H1 (cell line): ENCODE measurements around the gene E2F3. TPM values are rescaled to one million over a fixed set of nuclear protein-coding genes. Genes with fewer than 3 reads are reported as not detected.

Experiments used
- CTCF ChIA-PET: fragments of 300-600 bp; sonication (Branson Sonifier 250); formaldehyde crosslinking; loops from one replicate; lab custom pipeline; 2021; ENCODE audit not compliant: partially characterized antibody; lab: Charles Lee
- POLR2A ChIA-PET: fragments of 300-600 bp; sonication (Branson Sonifier 250); formaldehyde crosslinking; loops from one replicate; lab custom pipeline; 2021; ENCODE audit warnings: inconsistent platforms; ENCODE audit not compliant: partially characterized antibody; lab: Charles Lee
- DNase-seq, 2 experiments: peaks; one replicate each; pipeline versions ENCODE4 v3.0.0 to v3.0.0-alpha.2; 2010 to 2022; ENCODE audit warnings: low spot score in 2 of 2, low read depth in 1 of 2, mixed read lengths in 1 of 2
- FAIRE-seq: peaks from 2 replicates; lab custom pipeline; 2011; peaks lifted over from hg19 to GRCh38; lab: Jason Lieb, UNC
- H2AFZ ChIP-seq: 2 replicates; pipeline ENCODE4 v1.8.1; 2012; ENCODE audit warnings: low read length, inconsistent platforms
- H2AK5ac ChIP-seq: 2 replicates; pipeline ENCODE4 v1.6.1; 2013; ENCODE audit warnings: low read depth, low read length
- H2BK120ac ChIP-seq: replicated peaks from 2 replicates; pipeline ENCODE3; 2013; ENCODE audit warnings: low read depth, low read length, inconsistent platforms
- H2BK12ac ChIP-seq: 2 replicates; pipeline ENCODE4 v1.6.1; 2013; ENCODE audit warnings: low read depth, low read length
- H2BK15ac ChIP-seq: 2 replicates; pipeline ENCODE4 v1.6.1; 2013; ENCODE audit warnings: low read length
- H2BK20ac ChIP-seq: 2 replicates; pipeline ENCODE4 v1.6.1; 2013; ENCODE audit warnings: low read length
- H2BK5ac ChIP-seq: 2 replicates; pipeline ENCODE4 v1.6.1; 2013; ENCODE audit warnings: low read depth, low read length
- H3K14ac ChIP-seq: 2 replicates; pipeline ENCODE4 v1.6.1; 2013; ENCODE audit warnings: inconsistent platforms; ENCODE audit not compliant: insufficient read length
- H3K18ac ChIP-seq: 2 replicates; pipeline ENCODE4 v1.6.1; 2013; ENCODE audit warnings: low read length; ENCODE audit errors: extremely low read depth
- H3K23ac ChIP-seq: 2 replicates; pipeline ENCODE4 v1.6.1; 2013; ENCODE audit warnings: inconsistent platforms; ENCODE audit not compliant: insufficient read length
- H3K23me2 ChIP-seq: 2 replicates; pipeline ENCODE4 v1.6.1; 2013; ENCODE audit warnings: low read depth, low read length
- H3K27ac ChIP-seq: 2 replicates; pipeline ENCODE4 v1.6.1; 2011; ENCODE audit warnings: low read depth, low read length, inconsistent platforms
- H3K27me3 ChIP-seq, 4 experiments: replicated peaks in 1 of 4; 1 replicate in 1 of 4; 2 replicates in 3 of 4; pipeline versions ENCODE4 v1.6.1 to v1.8.1; 2011 to 2013; ENCODE audit warnings: low read length in 3 of 4, mild to moderate bottlenecking in 3 of 4, inconsistent platforms in 2 of 4, mixed read lengths in 2 of 4, moderate library complexity in 1 of 4; ENCODE audit not compliant: control insufficient read depth in 3 of 4, insufficient read depth in 3 of 4; ENCODE audit errors: extremely low read depth in 1 of 4
- H3K36me3 ChIP-seq, 4 experiments: 2 replicates each; pipeline versions ENCODE4 v1.6.1 to v1.8.1; 2011 to 2013; ENCODE audit warnings: mild to moderate bottlenecking in 4 of 4, low read length in 3 of 4, moderate library complexity in 2 of 4, control low read depth in 1 of 4, inconsistent platforms in 1 of 4; ENCODE audit not compliant: insufficient read depth in 4 of 4, control insufficient read depth in 2 of 4
- H3K4ac ChIP-seq: replicated peaks from 2 replicates; pipeline ENCODE3; 2013; ENCODE audit warnings: low read length, low read depth, mixed read lengths, inconsistent platforms; ENCODE audit not compliant: insufficient read length
- H3K4me1 ChIP-seq, 4 experiments: replicated peaks in 1 of 4; 1 replicate in 1 of 4; 2 replicates in 3 of 4; pipeline versions ENCODE4 v1.6.1 to v1.8.1; 2011 to 2013; ENCODE audit warnings: low read length in 3 of 4, inconsistent platforms in 2 of 4, mixed read lengths in 1 of 4; ENCODE audit not compliant: insufficient read depth in 4 of 4, control insufficient read depth in 3 of 4
- H3K4me2 ChIP-seq, 2 experiments: 2 replicates each; pipeline versions ENCODE4 v1.6.1 to v1.8.1; 2011 to 2013; ENCODE audit warnings: low read depth in 2 of 2, low read length in 2 of 2, control low read depth in 1 of 2, inconsistent platforms in 1 of 2, mild to moderate bottlenecking in 1 of 2; ENCODE audit not compliant: insufficient read depth in 1 of 2
- H3K4me3 ChIP-seq, 4 experiments: fragments of 200-600, 300-600 bp in 1 of 4; sonication (generic), shearing (Covaris generic), sonication (Bioruptor Twin) in 1 of 4; 2 replicates each; pipeline versions ENCODE4 v1.5.1 to v1.8.1; 2011 to 2016; ENCODE audit warnings: low read length in 4 of 4, low read depth in 3 of 4, control low read depth in 2 of 4, inconsistent platforms in 2 of 4, mild to moderate bottlenecking in 2 of 4, mixed read lengths in 1 of 4, moderate library complexity in 1 of 4; ENCODE audit not compliant: insufficient read depth in 2 of 4; ENCODE audit errors: extremely low read depth in 1 of 4
- H3K56ac ChIP-seq: replicated peaks from 2 replicates; pipeline ENCODE3; 2013; ENCODE audit warnings: low read depth, mild to moderate bottlenecking, mixed read lengths, low read length, inconsistent platforms; ENCODE audit not compliant: insufficient read length
- H3K79me1 ChIP-seq: 2 replicates; pipeline ENCODE4 v1.6.1; 2013; ENCODE audit warnings: low read depth, low read length, control low read depth
- H3K79me2 ChIP-seq, 2 experiments: 2 replicates each; pipeline versions ENCODE4 v1.6.1 to v1.8.1; 2012 to 2013; ENCODE audit warnings: low read length in 2 of 2, mild to moderate bottlenecking in 2 of 2, inconsistent platforms in 1 of 2; ENCODE audit not compliant: insufficient read depth in 2 of 2, control insufficient read depth in 1 of 2
- H3K9ac ChIP-seq, 4 experiments: replicated peaks in 1 of 4; 1 replicate in 1 of 4; 2 replicates in 3 of 4; pipeline versions ENCODE4 v1.6.1 to v1.8.1; 2011 to 2013; ENCODE audit warnings: low read depth in 3 of 4, low read length in 3 of 4, control low read depth in 2 of 4, mild to moderate bottlenecking in 2 of 4, moderate library complexity in 2 of 4, inconsistent platforms in 1 of 4; ENCODE audit errors: extremely low read depth in 1 of 4
- H3K9me3 ChIP-seq, 2 experiments: 2 replicates each; pipeline versions ENCODE4 v1.6.1 to v1.8.1; 2012 to 2013; ENCODE audit warnings: mild to moderate bottlenecking in 2 of 2, moderate library complexity in 2 of 2, control low read depth in 1 of 2, inconsistent platforms in 1 of 2, low read depth in 1 of 2, low read length in 1 of 2, mixed read lengths in 1 of 2; ENCODE audit not compliant: insufficient read depth in 2 of 2
- H4K20me1 ChIP-seq, 2 experiments: replicated peaks in 1 of 2; 2 replicates each; pipeline versions ENCODE3 to v1.8.1; 2011 to 2013; ENCODE audit warnings: inconsistent platforms in 2 of 2, low read length in 2 of 2, mild to moderate bottlenecking in 1 of 2; ENCODE audit not compliant: insufficient read depth in 2 of 2, control insufficient read depth in 1 of 2
- H4K5ac ChIP-seq: 2 replicates; pipeline ENCODE4 v1.6.1; 2013; ENCODE audit warnings: low read length, low read depth, mixed read lengths, inconsistent platforms; ENCODE audit not compliant: insufficient read length
- H4K8ac ChIP-seq: 2 replicates; pipeline ENCODE4 v1.8.0; 2013; ENCODE audit warnings: mild to moderate bottlenecking, moderate library complexity, low read length, inconsistent platforms; ENCODE audit not compliant: insufficient read depth; ENCODE audit errors: extremely low read depth
- H4K91ac ChIP-seq: replicated peaks from 2 replicates; pipeline ENCODE3; 2013; ENCODE audit warnings: low read length, mixed read lengths, inconsistent platforms; ENCODE audit not compliant: insufficient read length
- ATF3 ChIP-seq: IDR thresholded peaks from 2 replicates; pipeline ENCODE4 v1.6.1; 2011; ENCODE audit warnings: low read depth, mild to moderate bottlenecking, low read length; ENCODE audit not compliant: insufficient read depth
- CBX5 ChIP-seq: fragments of 300-800, 300-1000 bp; sonication (generic); IDR thresholded peaks from 2 replicates; pipeline ENCODE4 v1.7.1; 2016; ENCODE audit warnings: antibody characterized with exemption, low read length, low read depth
- CBX8 ChIP-seq: fragments of 300-800, 300-1000 bp; sonication (generic); IDR thresholded peaks from 2 replicates; pipeline ENCODE4 v1.7.1; 2016; ENCODE audit warnings: low read depth, low read length, borderline replicate concordance
- FOSL1 ChIP-seq: IDR thresholded peaks from 2 replicates; pipeline ENCODE4 v1.6.1; 2011; ENCODE audit warnings: mild to moderate bottlenecking, low read depth, low read length, moderate library complexity; ENCODE audit not compliant: insufficient read depth
- HDAC6 ChIP-seq: IDR thresholded peaks from one replicate; pipeline ENCODE4 v1.7.1; 2012; ENCODE audit warnings: low read depth, mild to moderate bottlenecking, inconsistent platforms, low read length, moderate library complexity
- JUN ChIP-seq: IDR thresholded peaks from 2 replicates; pipeline ENCODE4 v1.6.1; 2011; ENCODE audit warnings: low read depth, mild to moderate bottlenecking, improper control_type of control experiment, low read length
- KDM1A ChIP-seq: fragments of 200-600, 300-600 bp; sonication (generic); IDR thresholded peaks from 2 replicates; pipeline ENCODE4 v1.7.1; 2016; ENCODE audit warnings: mild to moderate bottlenecking, low read length, borderline replicate concordance
- MAFK ChIP-seq: IDR thresholded peaks from 2 replicates; pipeline ENCODE4 v1.6.1; 2012; ENCODE audit warnings: low read depth, mild to moderate bottlenecking, improper control_type of control experiment, low read length
- NRF1 ChIP-seq: IDR thresholded peaks from 2 replicates; pipeline ENCODE4 v1.6.1; 2011; ENCODE audit warnings: mild to moderate bottlenecking, low read depth, low read length, improper control_type of control experiment
- POLR2A ChIP-seq, 2 experiments: IDR thresholded peaks; 1 replicate in 1 of 2; 2 replicates in 1 of 2; pipeline ENCODE4 v1.6.1; 2011; ENCODE audit warnings: low read depth in 2 of 2, low read length in 2 of 2, mild to moderate bottlenecking in 2 of 2; ENCODE audit errors: control extremely low read depth in 1 of 2
- RXRA ChIP-seq: IDR thresholded peaks from 2 replicates; pipeline ENCODE4 v1.6.1; 2011; ENCODE audit warnings: low read depth, mild to moderate bottlenecking, low read length, moderate library complexity; ENCODE audit not compliant: insufficient read depth
- SIX5 ChIP-seq: IDR thresholded peaks from 2 replicates; pipeline ENCODE4 v1.6.1; 2011; ENCODE audit warnings: mild to moderate bottlenecking, low read depth, low read length
- YY1 ChIP-seq: IDR thresholded peaks from 2 replicates; pipeline ENCODE4 v1.6.1; 2011; ENCODE audit warnings: low read depth, mild to moderate bottlenecking, low read length
- WGBS, 2 experiments: shearing (Covaris generic) in 1 of 2; methylation state at CpG; one replicate each; pipeline versions ENCODE4 v1.1.6 to v1.1.7; 2013 to 2015; ENCODE audit warnings: low lambda C conversion rate in 2 of 2, mixed read lengths in 2 of 2, inconsistent platforms in 1 of 2, low coverage in 1 of 2, missing lambda C conversion rate in 1 of 2; ENCODE audit not compliant: insufficient replicate concordance in 2 of 2, insufficient coverage in 1 of 2, insufficient read length in 1 of 2; ENCODE audit errors: extremely low coverage in 1 of 2, missing lambda C conversion rate in 1 of 2; 5-methylcytosine and 5-hydroxymethylcytosine counted together
- polyA plus RNA-seq, 7 experiments: library from polyadenylated mRNA; depleted of rRNA in 3 of 7; stranded (reverse) in 5 of 7; unstranded in 2 of 7; fragments of >200 nt in 5 of 7; fragments of 200-250 nt in 2 of 7; gene quantifications; 1 replicate in 5 of 7; 2 replicates in 1 of 7; 4 replicates in 1 of 7; pipeline versions ENCODE4 v1.2.1 to v1.2.3, GENCODE V29; 2011 to 2013; ENCODE audit warnings: missing spikeins in 2 of 7, mixed read lengths in 2 of 7
- total RNA-seq: library from RNA; stranded (reverse); fragmentation: NEBNext Ultra II Directional; extraction: Animal tissue kit (Norgen Biotek cat#: 25700); gene quantifications from 2 replicates; pipeline ENCODE4 v1.2.1, GENCODE V29; 2021

The E2F3 gene
- total and polyA plus RNA-seq, 2 of the 8 experiments (the other 6 are each of a cell fraction or from before 2014, with no cell fraction given) = 14.9 to 42.2 TPM

- peaks cover under 1 to 20% (median 5%) of the 10 kb centered on the region in 4 experiments; a peak in 4 of 8 replicates for H3K36me3 ChIP-seq
- no peak overlapping the region for H3K27ac ChIP-seq
- no peak overlapping the region for H2BK12ac ChIP-seq
- peaks cover 19% of the 10 kb centered on the region for H3K79me1 ChIP-seq
- H3K23ac ChIP-seq = no peak overlapping the region
- H3K79me2 ChIP-seq = peaks cover 69 to 100% of the 10 kb centered on the region in 2 experiments
- H3K9me3 ChIP-seq = no peaks in the 10 kb centered on the region
- H3K27me3 ChIP-seq = no peaks in the 10 kb centered on the region
- H4K91ac ChIP-seq = no peak overlapping the region
- no peak overlapping the region for H2BK20ac ChIP-seq
- no peak overlapping the region for H3K18ac ChIP-seq
- peaks cover 1 to 31% (median 5%) of the 10 kb centered on the region in 4 experiments; a peak in 6 of 7 replicates for H3K4me1 ChIP-seq
- no peak overlapping the region for H4K5ac ChIP-seq
- no peak overlapping the region for H3K4ac ChIP-seq
- H2BK15ac ChIP-seq = no peak overlapping the region
- no peak overlapping the region for H2AFZ ChIP-seq
- H3K56ac ChIP-seq = no peak overlapping the region
- no peaks in the 10 kb centered on the region for H3K23me2 ChIP-seq
- DNase-seq (no peak), FAIRE-seq (no peak)
- H4K20me1 ChIP-seq = peaks cover 53 to 58% of the 10 kb centered on the region in 2 experiments
- 81% methylated on average over 8 of the region's 8 CpGs; no CpG with 5 or more reads in 1 of the 2 experiments for WGBS, 2 experiments
- no peak overlapping the region for H2AK5ac ChIP-seq
- H2BK5ac ChIP-seq = no peak overlapping the region
- ChIA-PET CTCF (interaction anchor here (0.6 to 1.2 kb wide), 4 partner anchors 10 to 167 kb away, joined by 3 to 4 read pairs (median 3); no protein-coding TSS in a partner anchor), POLR2A (interaction anchor here (1.1 to 5.1 kb wide), 5 partner anchors 7 to 117 kb away, joined by 3 to 39 read pairs (median 4); partner anchors contain the start of gene E2F3)
- H2BK120ac ChIP-seq = no peak overlapping the region
- no peak overlapping the region for H4K8ac ChIP-seq
- H3K14ac ChIP-seq = no peak overlapping the region
- H3K9ac ChIP-seq = no peak overlapping the region
- H3K4me3 ChIP-seq = no peak overlapping the region
- no peak overlapping the region for H3K4me2 ChIP-seq
- no peak for TF ChIP-seq RXRA
- TF ChIP-seq NRF1 = no peak
- no peak for TF ChIP-seq JUN
- no peak for TF ChIP-seq ATF3
- TF ChIP-seq CBX5 = no peak
- TF ChIP-seq YY1 = no peak
- TF ChIP-seq FOSL1 = no peak
- TF ChIP-seq SIX5 = no peak
- no peak for TF ChIP-seq MAFK
- no peak for TF ChIP-seq HDAC6
- TF ChIP-seq KDM1A = no peak
- no peak for TF ChIP-seq POLR2A (IDR thresholded peaks at IDR 0.05; ENCODE audit: control extremely low read depth in 1 of 2, low read depth in 2 of 2, low read length in 2 of 2)
- TF ChIP-seq CBX8 = no peak
Observed at GRCh38 chr6:20411544-20411943, 9.9 kb downstream of the E2F3 start.
